ENCODE measurements around the gene SUPT5H. TPM values are rescaled to one million over a fixed set of nuclear protein-coding genes. Genes with fewer than 3 reads are reported as not detected.
"Not testable (repeated sequence)": the region's sequence is repeated elsewhere in the genome, so short reads cannot be mapped to it uniquely, and the experiment has no call there.

Gene SUPT5H
- total and polyA plus RNA-seq, 5 donors, result 68.8 to 85.1 (median 76.4) TPM

DNA sequence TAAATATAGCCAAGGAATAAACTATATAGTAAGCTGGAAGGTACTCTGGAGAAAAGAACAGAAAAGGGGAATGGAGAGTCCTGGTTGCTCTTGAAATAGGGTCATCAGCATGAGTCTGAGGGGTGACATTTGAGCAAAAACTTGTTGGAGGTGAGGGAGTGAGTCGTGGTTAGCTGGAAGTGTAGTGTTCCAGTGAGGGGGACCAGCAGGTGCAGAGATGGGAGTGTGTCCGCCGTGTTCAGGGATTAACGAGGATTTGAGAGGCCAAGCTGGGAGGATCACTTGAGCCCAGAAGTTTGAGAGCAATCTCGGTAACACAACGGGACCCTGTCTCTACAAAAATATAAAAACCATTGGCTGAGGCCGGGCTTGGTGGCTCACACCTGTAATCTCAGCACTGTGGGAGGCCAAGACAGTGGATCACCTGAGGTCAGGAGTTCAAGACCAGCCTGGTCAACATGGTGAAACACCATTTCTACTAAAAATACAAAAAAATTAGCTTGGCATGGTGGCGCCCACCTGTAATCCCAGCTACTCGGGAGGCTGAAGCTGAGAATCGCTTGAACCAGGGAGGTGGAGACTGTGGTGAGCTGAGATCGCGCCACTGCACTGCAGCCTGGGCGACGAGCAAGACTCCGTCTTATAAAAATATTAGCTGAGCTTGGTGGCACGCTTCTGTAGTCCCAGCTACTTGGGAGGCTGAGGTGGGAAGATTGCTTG, 1.1 kb downstream of the SUPT5H start:
- H3K4me3 ChIP-seq (ENCODE audit: low read length), result peak overlapping the region; percentile 91
- H3K27me3 ChIP-seq (ENCODE audit: control insufficient read depth, insufficient read depth), result no peaks in the 10 kb centered on the region
- H3K9me3 ChIP-seq (ENCODE audit: control insufficient read depth, low read length), result no peaks in the 10 kb centered on the region
- ATAC-seq, result no peak
- intact Hi-C loops (cut with DNase I), result loop anchor here in 2 of 4 donors (10.0 kb wide), 1 partner anchor 88 kb away; the partner anchor contains the start of gene EID2B (in 2 of the 2)
- no peak overlapping the region for H3K27ac ChIP-seq (ENCODE audit: low read length)
- peaks cover 6% of the 10 kb centered on the region for H3K4me1 ChIP-seq (ENCODE audit: control insufficient read depth, insufficient read depth, low read length)
- WGBS, result 86% methylated on average over 16 of the region's 16 CpGs
- peak in 1 of 3 donors; percentile 9 for DNase-seq

DNA sequence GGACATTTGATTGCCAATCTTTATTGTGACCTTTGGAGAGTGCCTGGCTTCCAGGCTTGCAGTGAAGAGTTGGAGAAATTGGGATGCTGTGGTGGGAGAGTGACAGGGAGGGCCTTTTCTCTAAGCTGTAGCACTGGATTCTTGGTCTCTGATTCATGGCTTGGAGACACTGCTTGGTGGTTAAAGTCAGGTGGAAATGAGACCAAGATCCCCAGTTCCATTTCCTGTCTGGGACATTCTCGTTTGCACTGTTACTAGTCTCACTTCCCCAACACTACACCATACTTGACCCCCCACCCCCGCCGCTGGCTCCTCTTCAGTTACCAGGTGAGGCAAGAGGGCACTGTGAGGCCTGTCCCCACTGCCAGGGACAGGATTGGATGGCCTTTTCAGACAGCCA, 2.9 kb downstream of the SUPT5H start:
- no peak for ATAC-seq
- intact Hi-C loops (cut with DNase I), result loop anchor here in 2 of 4 donors (10.0 kb wide), 1 partner anchor 87 kb away; the partner anchor contains the start of gene EID2B (in 2 of the 2)
- peaks cover 6% of the 10 kb centered on the region for H3K4me1 ChIP-seq (ENCODE audit: control insufficient read depth, insufficient read depth, low read length)

DNA sequence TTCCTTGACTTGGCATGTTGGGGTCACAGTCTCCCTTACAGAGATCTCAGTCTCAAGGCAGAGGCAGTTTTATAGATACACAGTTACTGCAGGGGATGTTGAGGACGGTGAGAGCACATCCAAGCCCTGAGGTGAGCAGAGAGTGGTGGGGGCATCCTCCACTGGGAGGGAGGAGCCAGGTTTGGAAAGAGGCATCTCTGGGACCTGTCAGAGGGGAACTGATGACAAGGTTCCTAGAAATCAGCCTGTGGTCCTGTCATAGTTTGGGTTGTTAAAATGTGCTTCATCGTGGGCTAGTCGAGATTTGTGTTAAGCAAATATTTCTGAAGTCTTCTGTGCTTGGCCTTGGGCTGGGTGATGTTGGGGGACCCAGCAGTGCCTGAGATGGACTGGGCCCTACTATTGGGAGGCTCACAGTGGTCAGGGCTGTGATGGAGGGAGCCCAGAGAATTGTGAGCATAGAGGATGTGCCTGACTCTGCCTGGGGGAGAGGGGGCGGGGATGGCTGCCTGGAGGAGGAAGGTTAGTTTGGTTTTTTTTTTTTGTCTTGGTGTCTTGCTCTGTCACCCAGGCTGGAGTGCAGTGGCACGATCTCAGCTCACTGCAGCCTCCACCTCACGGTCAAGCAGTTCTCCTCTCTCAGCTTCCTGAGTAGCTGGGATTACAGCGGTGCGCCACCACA, 3.9 kb downstream of the SUPT5H start:
- WGBS, result 70% methylated on average over 8 of the region's 8 CpGs
- H3K27ac ChIP-seq (ENCODE audit: low read length), result no peak overlapping the region
- H3K9me3 ChIP-seq (ENCODE audit: control insufficient read depth, low read length), result no peaks in the 10 kb centered on the region
- H3K4me3 ChIP-seq (ENCODE audit: low read length), result no peak overlapping the region
- ATAC-seq (no peak), DNase-seq (peak in 1 of 3 donors; percentile 23)
- intact Hi-C loops (cut with DNase I), result loop anchor here in 2 of 4 donors (10.0 kb wide), 1 partner anchor 86 kb away; the partner anchor contains the start of gene EID2B (in 2 of the 2)
- H3K4me1 ChIP-seq (ENCODE audit: control insufficient read depth, insufficient read depth, low read length), result peaks cover 6% of the 10 kb centered on the region
- H3K27me3 ChIP-seq (ENCODE audit: control insufficient read depth, insufficient read depth), result no peaks in the 10 kb centered on the region

More for the DNA sequence above, 2.9 kb downstream of the SUPT5H start:
- 63% methylated on average over 3 of the region's 3 CpGs for WGBS
- H3K27me3 ChIP-seq (ENCODE audit: control insufficient read depth, insufficient read depth), result no peaks in the 10 kb centered on the region
- H3K27ac ChIP-seq (ENCODE audit: low read length), result no peak overlapping the region
- peak in 1 of 3 donors; percentile 20 for DNase-seq
- no peaks in the 10 kb centered on the region for H3K9me3 ChIP-seq (ENCODE audit: control insufficient read depth, low read length)
- H3K4me3 ChIP-seq (ENCODE audit: low read length), result no peak overlapping the region

DNA sequence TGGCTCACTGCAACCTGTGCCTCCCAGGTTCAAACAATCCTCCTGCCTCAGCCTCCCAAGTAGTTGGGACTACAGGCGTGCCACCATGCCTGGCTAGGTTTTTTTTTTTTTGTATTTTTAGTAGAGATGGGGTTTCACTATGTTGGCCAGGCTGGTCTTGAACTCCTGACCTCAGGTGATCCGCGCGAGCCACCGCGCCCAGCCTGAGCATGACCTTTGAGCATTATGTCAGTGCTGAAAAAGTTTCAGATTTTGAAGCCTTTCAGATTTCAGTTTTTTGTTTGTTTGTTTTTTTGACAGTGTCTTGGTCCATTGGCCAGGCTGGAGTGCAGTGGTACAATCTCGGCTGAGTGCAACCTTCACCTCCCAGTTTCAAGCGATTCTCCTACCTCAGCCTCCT, 5.9 kb downstream of the SUPT5H start:
- DNase-seq; H3K4me1 ChIP-seq (ENCODE audit: control insufficient read depth, insufficient read depth, low read length); H3K4me3 ChIP-seq (ENCODE audit: low read length); ATAC-seq; H3K9me3 ChIP-seq (ENCODE audit: control insufficient read depth, low read length); H3K27me3 ChIP-seq (ENCODE audit: control insufficient read depth, insufficient read depth); H3K27ac ChIP-seq (ENCODE audit: low read length); intact Hi-C loops (cut with DNase I): not testable (repeated sequence)
- 95% methylated on average over 8 of the region's 8 CpGs for WGBS

DNA sequence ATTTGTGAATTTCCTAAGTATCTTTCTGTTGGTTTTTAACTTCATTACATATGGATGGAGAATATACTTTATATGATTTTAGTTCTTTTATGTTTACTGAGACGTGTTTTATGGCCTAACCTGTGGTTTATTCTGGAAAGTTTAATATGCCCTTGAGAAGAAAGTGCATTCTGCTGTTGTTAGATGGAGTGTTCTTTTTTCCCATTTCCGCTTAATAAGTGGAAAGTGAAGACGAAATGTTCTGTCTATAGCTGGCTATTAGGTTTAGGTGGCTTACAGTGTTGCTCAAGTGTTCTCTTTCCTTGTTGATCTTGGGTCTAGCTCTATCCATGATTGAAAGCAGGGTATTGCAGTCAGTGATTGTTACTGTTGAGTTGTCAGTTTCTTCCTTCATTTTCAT, 18.0 kb downstream of the SUPT5H start:
- Histone ChIP-seq H3K4me1 (ENCODE audit: control insufficient read depth, insufficient read depth, low read length) (no peaks in the 10 kb centered on the region), H3K27ac (ENCODE audit: low read length) (no peak overlapping the region), H3K4me3 (ENCODE audit: low read length) (no peak overlapping the region), H3K9me3 (ENCODE audit: control insufficient read depth, low read length) (no peaks in the 10 kb centered on the region), H3K27me3 (ENCODE audit: control insufficient read depth, insufficient read depth) (no peaks in the 10 kb centered on the region)
- ATAC-seq (no peak), DNase-seq (no peak)
- intact Hi-C loops (cut with DNase I), result loop anchor here in 1 of 4 donors (10.0 kb wide), 1 partner anchor 211 kb away; no protein-coding TSS in a partner anchor
- 90% methylated on average over 3 of the region's 3 CpGs for WGBS

DNA sequence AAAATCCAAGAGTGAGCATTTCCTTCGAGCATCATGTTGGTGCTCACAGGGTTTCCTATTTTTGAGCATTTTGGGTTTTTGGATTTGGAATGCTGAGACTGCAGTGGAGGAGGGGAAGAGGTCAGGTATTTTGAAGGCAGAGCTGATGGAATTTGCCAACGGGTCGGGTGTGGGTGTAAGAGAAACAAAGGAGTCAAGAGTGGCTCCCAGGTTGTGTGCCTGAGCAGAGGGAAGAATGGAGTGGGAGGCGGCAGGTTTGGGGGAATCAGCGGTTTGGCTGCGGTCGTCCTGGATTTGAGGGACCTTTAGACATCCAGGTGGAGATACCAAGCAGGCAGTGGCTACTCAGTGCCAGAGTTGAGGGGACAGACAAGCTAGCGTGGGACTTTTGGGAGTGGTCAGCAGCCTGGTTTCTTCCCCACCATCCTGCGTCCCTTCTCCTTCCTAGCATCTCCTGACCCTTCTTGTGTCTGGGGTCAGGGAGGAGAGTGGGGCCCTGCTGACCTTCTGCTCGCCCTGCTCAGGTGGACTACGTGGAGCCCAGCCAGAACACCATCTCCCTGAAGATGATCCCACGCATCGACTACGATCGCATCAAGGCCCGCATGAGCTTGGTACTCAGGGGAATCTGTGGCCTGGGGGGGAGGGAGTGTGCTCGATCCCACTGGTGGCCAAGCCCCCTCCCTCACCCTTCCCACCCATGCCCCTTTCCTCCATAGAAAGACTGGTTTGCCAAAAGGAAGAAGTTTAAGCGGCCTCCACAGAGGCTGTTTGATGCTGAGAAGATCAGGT, 20.8 kb downstream of the SUPT5H start:
- DNase-seq (no peak), ATAC-seq (no peak)
- no peak overlapping the region for H3K4me3 ChIP-seq (ENCODE audit: low read length)
- no peaks in the 10 kb centered on the region for H3K9me3 ChIP-seq (ENCODE audit: control insufficient read depth, low read length)
- H3K27me3 ChIP-seq (ENCODE audit: control insufficient read depth, insufficient read depth), result no peaks in the 10 kb centered on the region
- 94% methylated on average over 18 of the region's 18 CpGs for WGBS
- no peak overlapping the region for H3K27ac ChIP-seq (ENCODE audit: low read length)
- no peaks in the 10 kb centered on the region for H3K4me1 ChIP-seq (ENCODE audit: control insufficient read depth, insufficient read depth, low read length)
- intact Hi-C loops (cut with DNase I), result loop anchor here in 1 of 4 donors (10.0 kb wide), 1 partner anchor 209 kb away; no protein-coding TSS in a partner anchor

DNA sequence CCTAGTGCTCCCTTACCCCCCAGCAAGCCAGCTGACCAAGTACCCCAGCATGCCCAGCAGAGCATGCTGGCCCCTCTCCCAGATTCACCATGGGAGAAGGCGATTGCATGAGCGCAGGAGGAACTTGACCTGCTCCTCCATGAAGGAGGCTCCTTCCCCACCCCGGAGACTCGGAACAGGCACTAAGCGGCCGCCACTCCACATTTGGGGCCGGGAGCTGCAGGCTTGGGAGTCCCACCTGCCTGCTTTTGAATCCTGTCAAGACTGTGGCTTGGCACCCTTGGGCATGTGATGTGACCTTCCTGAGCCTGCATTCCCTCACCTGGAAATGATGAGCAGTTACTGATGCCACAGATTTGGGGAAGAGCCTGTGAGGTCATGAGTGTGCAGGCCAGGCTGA, 22.6 kb downstream of the SUPT5H start:
- Histone ChIP-seq H3K4me3 (ENCODE audit: low read length) (no peak overlapping the region), H3K27ac (ENCODE audit: low read length) (no peak overlapping the region), H3K4me1 (ENCODE audit: control insufficient read depth, insufficient read depth, low read length) (no peaks in the 10 kb centered on the region), H3K27me3 (ENCODE audit: control insufficient read depth, insufficient read depth) (no peaks in the 10 kb centered on the region), H3K9me3 (ENCODE audit: control insufficient read depth, low read length) (no peaks in the 10 kb centered on the region)
- 97% methylated on average over 7 of the region's 7 CpGs for WGBS
- intact Hi-C loops (cut with DNase I), result loop anchor here in 1 of 4 donors (10.0 kb wide), 1 partner anchor 207 kb away; no protein-coding TSS in a partner anchor
- ATAC-seq (no peak), DNase-seq (no peak)

DNA sequence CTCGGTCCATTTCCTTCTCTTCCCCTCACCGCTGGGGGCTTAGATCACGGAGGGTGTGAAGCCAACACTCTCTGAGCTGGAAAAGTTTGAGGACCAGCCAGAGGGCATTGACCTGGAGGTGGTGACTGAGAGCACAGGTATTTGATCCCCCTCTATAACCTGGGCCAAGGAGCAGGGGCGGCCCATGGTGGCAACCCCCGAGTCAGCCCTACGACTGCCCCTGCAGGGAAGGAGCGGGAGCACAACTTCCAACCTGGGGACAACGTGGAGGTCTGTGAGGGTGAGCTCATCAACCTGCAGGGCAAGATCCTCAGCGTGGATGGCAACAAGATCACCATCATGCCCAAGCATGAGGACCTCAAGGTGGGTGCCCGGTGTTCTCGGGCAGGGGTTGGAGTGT, 23.7 kb downstream of the SUPT5H start:
- ATAC-seq, result no peak
- Histone ChIP-seq H3K4me3 (ENCODE audit: low read length) (no peak overlapping the region), H3K27ac (ENCODE audit: low read length) (no peak overlapping the region), H3K9me3 (ENCODE audit: control insufficient read depth, low read length) (no peaks in the 10 kb centered on the region), H3K4me1 (ENCODE audit: control insufficient read depth, insufficient read depth, low read length) (no peaks in the 10 kb centered on the region), H3K27me3 (ENCODE audit: control insufficient read depth, insufficient read depth) (no peaks in the 10 kb centered on the region)
- intact Hi-C loops (cut with DNase I), result loop anchor here in 1 of 4 donors (10.0 kb wide), 1 partner anchor 206 kb away; no protein-coding TSS in a partner anchor
- no peak for DNase-seq
- 90% methylated on average over 11 of the region's 11 CpGs for WGBS

DNA sequence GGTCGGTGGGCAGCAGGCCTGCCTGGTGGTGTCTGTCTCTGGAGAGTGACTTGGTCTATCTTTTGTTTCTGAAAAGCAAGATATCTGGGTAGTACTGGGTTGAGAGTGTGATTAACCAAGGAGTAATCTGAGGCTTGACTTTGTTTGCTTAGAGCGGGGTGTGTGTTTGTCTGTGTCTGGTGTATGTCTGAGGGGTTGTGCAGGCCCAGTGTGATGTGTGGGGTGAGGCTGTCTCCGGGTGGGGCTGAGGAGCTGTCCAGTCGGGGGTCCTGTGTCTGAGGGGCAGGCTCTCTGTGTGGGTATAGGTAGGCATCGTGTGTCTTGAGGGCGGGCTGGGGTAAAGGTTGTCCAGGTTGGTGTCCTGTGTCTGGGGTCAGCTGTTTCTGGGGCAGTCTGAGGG, 24.2 kb downstream of the SUPT5H start:
- intact Hi-C loops (cut with DNase I), result loop anchor here in 1 of 4 donors (10.0 kb wide), 1 partner anchor 205 kb away; no protein-coding TSS in a partner anchor
- 89% methylated on average over 6 of the region's 6 CpGs for WGBS

DNA sequence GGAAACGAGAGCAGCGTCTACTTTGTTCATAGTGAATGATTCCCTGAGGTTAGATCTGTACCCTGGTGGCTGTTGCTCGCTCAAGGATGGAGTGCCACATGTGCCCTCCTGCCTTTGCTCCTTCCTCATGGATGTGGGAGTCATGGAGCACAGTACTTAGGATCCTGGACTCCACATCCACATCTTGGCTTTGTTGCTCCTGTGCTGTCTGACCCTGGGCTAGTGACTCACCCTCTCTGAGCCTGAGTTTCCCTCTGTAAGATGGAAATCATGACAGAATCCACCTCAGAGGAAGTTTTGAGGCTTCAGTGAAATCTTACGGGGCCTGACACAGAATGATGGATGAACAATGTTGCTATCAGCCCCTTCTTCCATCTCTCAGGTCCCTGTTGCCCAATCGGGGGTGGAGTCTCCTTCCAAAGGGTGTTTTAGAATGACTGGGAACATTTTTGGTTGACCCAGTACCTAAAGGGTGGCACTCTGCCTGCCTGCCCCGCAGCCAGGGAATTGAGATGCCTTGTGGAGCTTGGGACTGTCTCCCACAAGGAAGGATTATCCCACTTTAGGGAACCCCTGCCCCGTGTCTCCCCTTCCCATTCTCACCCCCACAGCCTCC, 25.4 kb downstream of the SUPT5H start:
- DNase-seq (peak in 1 of 3 donors; percentile 30), ATAC-seq (no peak)
- no peak overlapping the region for H3K27ac ChIP-seq (ENCODE audit: low read length)
- H3K4me3 ChIP-seq (ENCODE audit: low read length), result no peak overlapping the region
- intact Hi-C loops (cut with DNase I), result loop anchor here in 1 of 4 donors (5.0 kb wide), 1 partner anchor 61 kb away; the partner anchor contains the start of gene EID2B
- 87% methylated on average over 7 of the region's 7 CpGs for WGBS
- H3K9me3 ChIP-seq (ENCODE audit: control insufficient read depth, low read length), result no peaks in the 10 kb centered on the region
- no peaks in the 10 kb centered on the region for H3K4me1 ChIP-seq (ENCODE audit: control insufficient read depth, insufficient read depth, low read length)
- H3K27me3 ChIP-seq (ENCODE audit: control insufficient read depth, insufficient read depth), result no peaks in the 10 kb centered on the region

More for the DNA sequence above, 24.2 kb downstream of the SUPT5H start:
- Histone ChIP-seq H3K27ac (ENCODE audit: low read length) (no peak overlapping the region), H3K9me3 (ENCODE audit: control insufficient read depth, low read length) (no peaks in the 10 kb centered on the region), H3K27me3 (ENCODE audit: control insufficient read depth, insufficient read depth) (no peaks in the 10 kb centered on the region), H3K4me1 (ENCODE audit: control insufficient read depth, insufficient read depth, low read length) (no peaks in the 10 kb centered on the region), H3K4me3 (ENCODE audit: low read length) (no peak overlapping the region)
- DNase-seq, result no peak
- ATAC-seq, result no peak
